Measurements from ENCODE around the gene JMJD8.

DNA sequence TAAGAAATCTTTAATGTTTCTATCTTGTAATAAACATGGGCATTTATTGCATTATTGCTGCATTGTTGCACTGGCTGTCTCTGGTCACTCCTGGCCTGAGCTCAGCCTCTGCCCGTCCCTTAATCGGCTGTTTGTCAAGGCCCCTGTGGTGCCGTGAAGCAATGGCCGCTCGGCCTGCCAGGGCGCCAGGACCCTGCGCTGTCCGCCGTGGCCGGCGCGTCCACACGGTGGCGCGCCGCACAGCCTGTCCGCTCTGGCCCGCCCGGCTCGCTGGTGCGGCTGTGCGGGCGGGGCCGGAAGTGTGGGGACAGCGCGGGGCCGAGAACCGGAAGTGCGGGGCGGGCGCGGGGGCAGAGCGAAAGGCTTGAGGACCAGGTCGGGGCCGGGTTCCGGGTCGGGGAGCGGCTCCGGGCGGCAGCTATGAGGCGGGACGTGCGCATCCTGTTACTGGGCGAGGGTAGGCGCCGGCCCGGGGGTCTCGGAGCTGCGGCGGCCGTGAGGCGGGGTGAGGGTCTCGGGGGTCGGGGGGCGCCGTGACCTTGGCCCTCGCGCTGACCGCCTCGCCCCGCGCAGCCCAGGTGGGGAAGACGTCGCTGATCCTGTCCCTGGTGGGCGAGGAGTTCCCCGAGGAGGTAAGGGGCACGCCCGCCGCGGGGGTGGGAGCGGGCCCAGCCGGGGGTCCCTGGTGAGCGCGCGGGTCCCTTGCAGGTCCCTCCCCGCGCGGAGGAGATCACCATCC is 16.2 kb downstream of the JMJD8 start, which contains the start of gene RHOT2:
- TF ChIP-seq EZH2phosphoT487 (IDR thresholded peaks at IDR 0.05; ENCODE audit: low read length): no peak
- TF ChIP-seq CTCF (IDR thresholded peaks at IDR 0.05; ENCODE audit: low read length): peak; percentile 92
- TF ChIP-seq EZH2 (optimal IDR thresholded peaks at IDR 0.05; ENCODE audit: low read depth, low read length): no peak

Measured in MM.1S (cell line).